CD1c-positive myeloid dendritic cell (primary cell): Measurements from ENCODE around the gene GYS1.

Experiments used
- DNase-seq: peaks from one replicate; pipeline ENCODE4 v3.0.0-alpha.2; 2016; ENCODE audit errors: extremely low spot score

Gene GYS1

GRCh38 chr19:49017666-49018351 lies 24.7 kb upstream of the GYS1 start:
- DNase-seq: peak; percentile 68

- DNase-seq: no peak
These were observed 24.0 kb upstream of the GYS1 start, which contains the start of gene LHB for GRCh38 chr19:49017041-49017665. TSS of gene LHB (minus strand) at chr19:49017091. CDS start at chr19:49017081, 10 bp downstream.

- DNase-seq: no peak
These were observed 23.1 kb upstream of the GYS1 start for GRCh38 chr19:49016067-49016839.

GRCh38 chr19:49014870-49015255 lies 21.8 kb upstream of the GYS1 start:
- no peak for DNase-seq

GRCh38 chr19:49014123-49014869 lies 21.2 kb upstream of the GYS1 start:
- no peak for DNase-seq

- no peak for DNase-seq
These were observed 18.1 kb upstream of the GYS1 start for GRCh38 chr19:49011194-49011593.

- no peak for DNase-seq
These were observed 17.3 kb upstream of the GYS1 start for GRCh38 chr19:49010453-49010852.

- no peak for DNase-seq
These were observed 16.7 kb upstream of the GYS1 start for GRCh38 chr19:49009828-49010227.

GRCh38 chr19:49006905-49007304 lies 13.8 kb upstream of the GYS1 start:
- no peak for DNase-seq

GRCh38 chr19:49004964-49005614 lies 12.0 kb upstream of the GYS1 start:
- DNase-seq: no peak

- no peak for DNase-seq
These were observed 11.0 kb upstream of the GYS1 start for GRCh38 chr19:49004133-49004532.

- peak; percentile 71 for DNase-seq
These were observed 6.6 kb upstream of the GYS1 start for GRCh38 chr19:48999481-49000325.

- DNase-seq: peak; percentile 56
These were observed 4.9 kb upstream of the GYS1 start for GRCh38 chr19:48997972-48998371.

GRCh38 chr19:48994035-48994386 lies 902 bp upstream of the GYS1 start:
- DNase-seq: no peak

GRCh38 chr19:48992581-48993174 lies 431 bp downstream of the GYS1 start:
- no peak for DNase-seq

GRCh38 chr19:48991873-48992580 lies 1.1 kb downstream of the GYS1 start:
- DNase-seq: peak; percentile 69

- no peak for DNase-seq
These were observed 2.0 kb downstream of the GYS1 start for GRCh38 chr19:48991011-48991609.

GRCh38 chr19:48990400-48990799 lies 2.7 kb downstream of the GYS1 start:
- no peak for DNase-seq

GRCh38 chr19:48989701-48990291 lies 3.3 kb downstream of the GYS1 start:
- DNase-seq: no peak
